ENCODE results near the gene STK32B. TPM values are rescaled to one million over a fixed set of nuclear protein-coding genes. Genes with fewer than 3 reads are reported as not detected.

Gene STK32B
- total and polyA plus RNA-seq, 2 of the 8 experiments (the other 6 are each of a cell fraction or from before 2014, with no cell fraction given): 2.3 to 2.5 TPM

DNA sequence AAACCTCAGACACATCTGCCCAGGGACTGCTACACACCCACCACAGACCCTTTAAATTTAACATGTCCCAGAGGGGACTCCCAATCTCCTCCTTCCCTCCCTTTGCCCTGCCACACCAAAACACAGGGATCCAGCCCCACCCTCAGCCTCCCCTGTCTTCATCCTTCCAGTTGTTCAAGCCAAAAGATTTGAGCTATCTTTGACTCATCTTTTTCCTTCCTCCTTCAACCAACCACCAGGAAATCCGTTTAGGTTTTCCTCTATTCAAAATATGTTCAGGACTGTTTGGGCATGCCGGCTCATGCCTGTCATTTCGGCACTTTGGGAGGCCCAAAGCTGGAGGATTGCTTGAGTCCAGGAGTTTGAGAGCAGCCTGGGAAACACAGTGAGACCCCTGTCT lies 6.9 kb upstream of the STK32B start:
- no peak overlapping the region for H3K4me3 ChIP-seq (ENCODE audit: extremely low read depth in 1 of 4, insufficient read depth in 2 of 4, low read depth in 3 of 4, low read length in 4 of 4)
- H3K23ac ChIP-seq (ENCODE audit: insufficient read length): no peak overlapping the region
- TF ChIP-seq TAF7 (optimal IDR thresholded peaks at IDR 0.05; ENCODE audit: borderline replicate concordance, low read depth, low read length): no peak
- no peak for TF ChIP-seq HDAC2 (IDR thresholded peaks at IDR 0.05; ENCODE audit: borderline replicate concordance in 1 of 2, low read depth in 2 of 2, low read length in 2 of 2)
- no peak for TF ChIP-seq NRF1 (IDR thresholded peaks at IDR 0.05; ENCODE audit: low read depth, low read length)
- TF ChIP-seq CBX8 (IDR thresholded peaks at IDR 0.05; ENCODE audit: borderline replicate concordance, low read depth, low read length): no peak
- H2BK15ac ChIP-seq (ENCODE audit: low read length): no peak overlapping the region
- POLR2A ChIA-PET (ENCODE audit: partially characterized antibody): no interaction called here
- H3K36me3 ChIP-seq (ENCODE audit: control insufficient read depth in 2 of 4, insufficient read depth in 4 of 4, low read length in 3 of 4): no peaks in the 10 kb centered on the region
- no peak overlapping the region for H2BK5ac ChIP-seq (ENCODE audit: low read depth, low read length)
- 86% methylated on average over 3 of the region's 3 CpGs; no CpG with 5 or more reads in 1 of the 2 experiments for WGBS, 2 experiments (ENCODE audit: extremely low coverage in 1 of 2, insufficient coverage in 1 of 2, insufficient read length in 1 of 2, insufficient replicate concordance in 2 of 2, low coverage in 1 of 2, low lambda C conversion rate in 2 of 2, missing lambda C conversion rate in 1 of 2)
- H3K4ac ChIP-seq (replicated peaks; ENCODE audit: insufficient read length, low read depth, low read length): no peak overlapping the region
- H3K18ac ChIP-seq (ENCODE audit: extremely low read depth, low read length): no peak overlapping the region
- no peak overlapping the region for H4K8ac ChIP-seq (ENCODE audit: extremely low read depth, insufficient read depth, low read length)
- H4K5ac ChIP-seq (ENCODE audit: insufficient read length, low read depth, low read length): no peak overlapping the region
- H4K91ac ChIP-seq (replicated peaks; ENCODE audit: insufficient read length, low read length): no peak overlapping the region
- no peaks in the 10 kb centered on the region for H3K4me1 ChIP-seq (replicated peaks in 1 of 4; ENCODE audit: control insufficient read depth in 3 of 4, insufficient read depth in 4 of 4, low read length in 3 of 4)
- H2BK12ac ChIP-seq (ENCODE audit: low read depth, low read length): no peak overlapping the region
- no peaks in the 10 kb centered on the region for H3K23me2 ChIP-seq (ENCODE audit: low read depth, low read length)
- no peaks in the 10 kb centered on the region for H3K79me2 ChIP-seq (ENCODE audit: control insufficient read depth in 1 of 2, insufficient read depth in 2 of 2, low read length in 2 of 2)
- H3K56ac ChIP-seq (replicated peaks; ENCODE audit: insufficient read length, low read depth, low read length): no peak overlapping the region
- no peak overlapping the region for H3K9ac ChIP-seq (replicated peaks in 1 of 4; ENCODE audit: extremely low read depth in 1 of 4, low read depth in 3 of 4, low read length in 3 of 4)
- H3K9me3 ChIP-seq (ENCODE audit: insufficient read depth in 2 of 2, low read depth in 1 of 2, low read length in 1 of 2): no peaks in the 10 kb centered on the region
- H3K79me1 ChIP-seq (ENCODE audit: low read depth, low read length): no peaks in the 10 kb centered on the region
- no peak overlapping the region for H3K4me2 ChIP-seq (ENCODE audit: insufficient read depth in 1 of 2, low read depth in 2 of 2, low read length in 2 of 2)
- CTCF ChIA-PET (ENCODE audit: partially characterized antibody): interaction anchor here (1.0 to 1.7 kb wide), 3 partner anchors 8 to 416 kb away, joined by 3 to 11 read pairs (median 4); partner anchors contain the start of gene STK32B
- no peak overlapping the region for H2AK5ac ChIP-seq (ENCODE audit: low read depth, low read length)
- no peak overlapping the region for H3K27ac ChIP-seq (ENCODE audit: low read depth, low read length)
- no peaks in the 10 kb centered on the region for H4K20me1 ChIP-seq (replicated peaks in 1 of 2; ENCODE audit: control insufficient read depth in 1 of 2, insufficient read depth in 2 of 2, low read length in 2 of 2)
- no peaks in the 10 kb centered on the region for H3K27me3 ChIP-seq (replicated peaks in 1 of 4; ENCODE audit: control insufficient read depth in 3 of 4, extremely low read depth in 1 of 4, insufficient read depth in 3 of 4, low read length in 3 of 4)
- no peak overlapping the region for H2BK120ac ChIP-seq (replicated peaks; ENCODE audit: low read depth, low read length)
- DNase-seq (ENCODE audit: low read depth in 1 of 2, low spot score in 2 of 2) (no peak), FAIRE-seq (no peak)
- no peak overlapping the region for H2BK20ac ChIP-seq (ENCODE audit: low read length)
- no peak overlapping the region for H2AFZ ChIP-seq (ENCODE audit: low read length)
- H3K14ac ChIP-seq (ENCODE audit: insufficient read length): no peak overlapping the region

Data from H1 (cell line).